ENCODE results near the gene CAMK1. TPM values are rescaled to one million over a fixed set of nuclear protein-coding genes. Genes with fewer than 3 reads are reported as not detected.

CAMK1 gene
- total and polyA plus RNA-seq, 2 donors (not counting 3 experiments of a cell fraction or from before 2014, with no cell fraction given) = 23.5 to 28.4 TPM

GRCh38 chr3:9818666-9819335 lies 49.1 kb upstream of the CAMK1 start:
- CTCF ChIA-PET = interaction anchor here (1.2 kb wide), 2 partner anchors 13 to 128 kb away, joined by 3 to 7 read pairs; no protein-coding TSS in a partner anchor
- intact Hi-C loops (cut with micrococcal nuclease) (loop anchor here (10.0 kb wide), 1 partner anchor 326 kb away; the partner anchor contains the start of gene VHL), dilution Hi-C loops (cut with MboI; ENCODE audit: extremely low pct_ligation_motif_present, low sequenced_read_pairs) (no loop called here)
- DNase-seq (ENCODE audit: low read depth, low spot score) (no peak), FAIRE-seq (no peak)
- no peak overlapping the region for H3K27ac ChIP-seq (ENCODE audit: insufficient read depth, low read depth, low read length)
- H2AFZ ChIP-seq (ENCODE audit: low read depth, low read length) = no peak overlapping the region
- no peaks in the 10 kb centered on the region for H3K9me1 ChIP-seq (replicated peaks; ENCODE audit: control insufficient read depth, extremely low read depth, insufficient read depth, low read length)
- no peaks in the 10 kb centered on the region for H3K4me1 ChIP-seq (ENCODE audit: control insufficient read depth, extremely low read depth, insufficient read depth, low read length)
- TF ChIP-seq JUN (IDR thresholded peaks at IDR 0.05; ENCODE audit: borderline replicate concordance, insufficient read depth, insufficient read length, low read depth) (no peak), POLR2A (IDR thresholded peaks at IDR 0.05; ENCODE audit: low read depth, low read length) (no peak), GATA2 (IDR thresholded peaks at IDR 0.05; ENCODE audit: insufficient read depth, insufficient read length, low read depth, low read length) (no peak), EZH2 (IDR thresholded peaks at IDR 0.05; ENCODE audit: borderline replicate concordance, low read depth, low read length, severe bottlenecking) (no peak)
- peaks cover 0 to 5% of the 10 kb centered on the region in 2 experiments for H3K36me3 ChIP-seq (ENCODE audit: control insufficient read depth in 2 of 2, extremely low read depth in 1 of 2, insufficient read depth in 2 of 2, low read length in 2 of 2)
- H4K20me1 ChIP-seq (replicated peaks; ENCODE audit: control insufficient read depth, extremely low read depth, insufficient read depth, low read length) = no peaks in the 10 kb centered on the region
- BruUV-seq (replicated peaks) = no TSS peak
- no peak overlapping the region for H3K9ac ChIP-seq (replicated peaks; ENCODE audit: extremely low read depth, insufficient read depth, low read length)
- H3K9me3 ChIP-seq (replicated peaks; ENCODE audit: control insufficient read depth, insufficient read depth, low read length) = no peaks in the 10 kb centered on the region
- POLR2A ChIA-PET = no interaction called here
- no peak overlapping the region for H3K4me2 ChIP-seq (ENCODE audit: insufficient read depth, low read length)
- H3K27me3 ChIP-seq (ENCODE audit: control insufficient read depth in 2 of 2, insufficient read depth in 2 of 2, low read length in 2 of 2) = no peaks in the 10 kb centered on the region
- H3K79me2 ChIP-seq (ENCODE audit: control insufficient read depth, insufficient read depth, low read length) = no peaks in the 10 kb centered on the region
- no peak overlapping the region for H3K4me3 ChIP-seq (replicated peaks in 1 of 3; ENCODE audit: insufficient read depth in 1 of 3, low read depth in 1 of 3, low read length in 3 of 3)

DNA sequence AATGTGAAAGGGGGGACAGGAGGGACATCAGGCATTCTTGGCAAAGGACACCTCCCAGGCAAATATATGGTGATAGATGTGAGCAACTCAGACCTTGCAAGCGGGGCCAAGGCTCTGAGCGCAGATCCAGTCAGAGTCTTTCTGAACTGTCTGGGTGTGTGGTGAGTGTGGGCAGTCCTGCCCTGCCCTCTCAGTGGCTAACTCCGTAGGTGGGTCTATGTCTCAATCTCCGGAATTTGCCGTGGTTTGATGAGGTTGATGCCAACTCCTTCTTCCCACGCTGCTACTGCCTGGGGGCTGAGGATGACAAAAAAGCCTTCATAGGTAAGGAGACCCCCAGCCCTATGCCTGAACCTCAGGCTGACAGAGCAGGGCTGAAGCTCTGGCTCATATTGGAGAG lies 47.7 kb upstream of the CAMK1 start:
- H3K27ac ChIP-seq (ENCODE audit: insufficient read depth, low read depth, low read length) = no peak overlapping the region
- no peaks in the 10 kb centered on the region for H3K9me1 ChIP-seq (replicated peaks; ENCODE audit: control insufficient read depth, extremely low read depth, insufficient read depth, low read length)
- DNase-seq (ENCODE audit: low read depth, low spot score) = no peak
- FAIRE-seq = no peak
- no peak overlapping the region for H3K9ac ChIP-seq (replicated peaks; ENCODE audit: extremely low read depth, insufficient read depth, low read length)
- dilution Hi-C loops (cut with MboI; ENCODE audit: extremely low pct_ligation_motif_present, low sequenced_read_pairs) = no loop called here
- no peak overlapping the region for H3K4me2 ChIP-seq (ENCODE audit: insufficient read depth, low read length)
- ChIA-PET CTCF (no interaction called here), POLR2A (no interaction called here)
- H3K27me3 ChIP-seq (ENCODE audit: control insufficient read depth in 2 of 2, insufficient read depth in 2 of 2, low read length in 2 of 2) = no peaks in the 10 kb centered on the region
- intact Hi-C loops (cut with micrococcal nuclease) = loop anchor here (10.0 kb wide), 1 partner anchor 327 kb away; the partner anchor contains the start of gene VHL
- no peaks in the 10 kb centered on the region for H3K9me3 ChIP-seq (replicated peaks; ENCODE audit: control insufficient read depth, insufficient read depth, low read length)
- TF ChIP-seq POLR2AphosphoS5 (IDR thresholded peaks at IDR 0.05; ENCODE audit: insufficient read depth, low read depth, low read length) = no peak
- TF ChIP-seq GATA2 (IDR thresholded peaks at IDR 0.05; ENCODE audit: insufficient read depth, insufficient read length, low read depth, low read length) = no peak
- no peak for TF ChIP-seq EZH2 (IDR thresholded peaks at IDR 0.05; ENCODE audit: borderline replicate concordance, low read depth, low read length, severe bottlenecking)
- TF ChIP-seq POLR2A (IDR thresholded peaks at IDR 0.05; ENCODE audit: low read depth, low read length) = no peak
- no peaks in the 10 kb centered on the region for H3K4me1 ChIP-seq (ENCODE audit: control insufficient read depth, extremely low read depth, insufficient read depth, low read length)
- no peaks in the 10 kb centered on the region for H4K20me1 ChIP-seq (replicated peaks; ENCODE audit: control insufficient read depth, extremely low read depth, insufficient read depth, low read length)
- no peaks in the 10 kb centered on the region for H3K79me2 ChIP-seq (ENCODE audit: control insufficient read depth, insufficient read depth, low read length)
- no peak overlapping the region for H3K4me3 ChIP-seq (replicated peaks in 1 of 3; ENCODE audit: insufficient read depth in 1 of 3, low read depth in 1 of 3, low read length in 3 of 3)
- no TSS peak for BruUV-seq (replicated peaks)
- H2AFZ ChIP-seq (ENCODE audit: low read depth, low read length) = no peak overlapping the region
- peaks cover 0 to 5% of the 10 kb centered on the region in 2 experiments for H3K36me3 ChIP-seq (ENCODE audit: control insufficient read depth in 2 of 2, extremely low read depth in 1 of 2, insufficient read depth in 2 of 2, low read length in 2 of 2)
